ENCODE measurements around the gene DFFA. TPM values are rescaled to one million over a fixed set of nuclear protein-coding genes. Genes with fewer than 3 reads are reported as not detected.

DFFA gene
- total and polyA plus RNA-seq, 4 donors: 10.6 to 20.0 (median 14.3) TPM

GRCh38 chr1:10521537-10522157 is 49.3 kb upstream of the DFFA start:
- Histone ChIP-seq H3K27me3 (ENCODE audit: control insufficient read depth in 4 of 4, insufficient read depth in 4 of 4, low read length in 3 of 4) (no peaks in the 10 kb centered on the region), H3K9me3 (ENCODE audit: control insufficient read depth in 4 of 4, low read length in 3 of 4) (no peaks in the 10 kb centered on the region), H3K36me3 (ENCODE audit: control insufficient read depth in 4 of 4, insufficient read depth in 3 of 4, low read depth in 1 of 4, low read length in 3 of 4) (no peaks in the 10 kb centered on the region), H3K4me3 (ENCODE audit: low read depth in 1 of 3, low read length in 3 of 3) (no peak overlapping the region), H3K4me1 (ENCODE audit: control insufficient read depth in 4 of 4, insufficient read depth in 4 of 4, low read length in 3 of 4) (peaks cover 3 to 25% (median 15%) of the 10 kb centered on the region in 4 donors), H3K9ac (ENCODE audit: low read depth in 1 of 2, low read length in 2 of 2) (no peak overlapping the region), H3K27ac (ENCODE audit: low read depth in 1 of 2, low read length in 2 of 2) (no peak overlapping the region)
- DNase-seq (ENCODE audit: low spot score): no peak
- 93% methylated on average over 8 of the region's 8 CpGs for WGBS
- TF ChIP-seq HNF4G (IDR thresholded peaks at IDR 0.05): no peak
- TF ChIP-seq, protein P1, sequence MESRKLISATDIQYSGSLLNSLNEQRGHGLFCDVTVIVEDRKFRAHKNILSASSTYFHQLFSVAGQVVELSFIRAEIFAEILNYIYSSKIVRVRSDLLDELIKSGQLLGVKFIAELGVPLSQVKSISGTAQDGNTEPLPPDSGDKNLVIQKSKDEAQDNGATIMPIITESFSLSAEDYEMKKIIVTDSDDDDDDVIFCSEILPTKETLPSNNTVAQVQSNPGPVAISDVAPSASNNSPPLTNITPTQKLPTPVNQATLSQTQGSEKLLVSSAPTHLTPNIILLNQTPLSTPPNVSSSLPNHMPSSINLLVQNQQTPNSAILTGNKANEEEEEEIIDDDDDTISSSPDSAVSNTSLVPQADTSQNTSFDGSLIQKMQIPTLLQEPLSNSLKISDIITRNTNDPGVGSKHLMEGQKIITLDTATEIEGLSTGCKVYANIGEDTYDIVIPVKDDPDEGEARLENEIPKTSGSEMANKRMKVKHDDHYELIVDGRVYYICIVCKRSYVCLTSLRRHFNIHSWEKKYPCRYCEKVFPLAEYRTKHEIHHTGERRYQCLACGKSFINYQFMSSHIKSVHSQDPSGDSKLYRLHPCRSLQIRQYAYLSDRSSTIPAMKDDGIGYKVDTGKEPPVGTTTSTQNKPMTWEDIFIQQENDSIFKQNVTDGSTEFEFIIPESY (IDR thresholded peaks at IDR 0.05): no peak
- no peak for TF ChIP-seq HNF4A (conservative IDR thresholded peaks at IDR 0.05)
- TF ChIP-seq FOXA1 (IDR thresholded peaks at IDR 0.05): no peak
- no peak for TF ChIP-seq RAD21 (IDR thresholded peaks at IDR 0.05)
- TF ChIP-seq SP1 (IDR thresholded peaks at IDR 0.05): no peak
- no peak for TF ChIP-seq TAF1 (conservative IDR thresholded peaks at IDR 0.05)
- TF ChIP-seq REST (IDR thresholded peaks at IDR 0.05): no peak
- TF ChIP-seq ATF3 (IDR thresholded peaks at IDR 0.05): no peak

- WGBS: 49% methylated on average over 1 of the region's 1 CpG
Measured at GRCh38 chr1:10520952-10521351, 48.6 kb upstream of the DFFA start.

More at GRCh38 chr1:10520952-10521351, 48.6 kb upstream of the DFFA start:
- Histone ChIP-seq H3K27ac (ENCODE audit: low read depth in 1 of 2, low read length in 2 of 2) (no peak overlapping the region), H3K9ac (ENCODE audit: low read depth in 1 of 2, low read length in 2 of 2) (no peak overlapping the region), H3K4me1 (ENCODE audit: control insufficient read depth in 4 of 4, insufficient read depth in 4 of 4, low read length in 3 of 4) (peaks cover 3 to 32% (median 20%) of the 10 kb centered on the region in 4 donors), H3K36me3 (ENCODE audit: control insufficient read depth in 4 of 4, insufficient read depth in 3 of 4, low read depth in 1 of 4, low read length in 3 of 4) (no peaks in the 10 kb centered on the region), H3K4me3 (ENCODE audit: low read depth in 1 of 3, low read length in 3 of 3) (no peak overlapping the region), H3K27me3 (ENCODE audit: control insufficient read depth in 4 of 4, insufficient read depth in 4 of 4, low read length in 3 of 4) (no peaks in the 10 kb centered on the region), H3K9me3 (ENCODE audit: control insufficient read depth in 4 of 4, low read length in 3 of 4) (no peaks in the 10 kb centered on the region)
- no peak for DNase-seq (ENCODE audit: low spot score)
- TF ChIP-seq JUND (IDR thresholded peaks at IDR 0.05): no peak
- TF ChIP-seq REST (IDR thresholded peaks at IDR 0.05): no peak
- TF ChIP-seq NR2F2 (IDR thresholded peaks at IDR 0.05): no peak
- no peak for TF ChIP-seq RXRA (IDR thresholded peaks at IDR 0.05)
- TF ChIP-seq EGR1 (IDR thresholded peaks at IDR 0.05; ENCODE audit: low read depth in 2 of 2): no peak
- no peak for TF ChIP-seq ATF3 (IDR thresholded peaks at IDR 0.05)
- TF ChIP-seq HNF4G (IDR thresholded peaks at IDR 0.05): no peak
- TF ChIP-seq CTCF (IDR thresholded peaks at IDR 0.05; ENCODE audit: low read depth, low read length, missing input control): no peak
- no peak for TF ChIP-seq YY1 (IDR thresholded peaks at IDR 0.05)
- TF ChIP-seq FOXA2 (IDR thresholded peaks at IDR 0.05): no peak
- no peak for TF ChIP-seq FOXA1 (IDR thresholded peaks at IDR 0.05)
- no peak for TF ChIP-seq TAF1 (conservative IDR thresholded peaks at IDR 0.05)
- no peak for TF ChIP-seq HNF4A (conservative IDR thresholded peaks at IDR 0.05)
- TF ChIP-seq GABPA (IDR thresholded peaks at IDR 0.05 in 1 of 2, conservative IDR thresholded peaks at IDR 0.05 in 1 of 2): no peak
- no peak for TF ChIP-seq MAX (IDR thresholded peaks at IDR 0.05)
- no peak for TF ChIP-seq SP1 (IDR thresholded peaks at IDR 0.05)
- TF ChIP-seq RAD21 (IDR thresholded peaks at IDR 0.05): no peak
